ENCODE measurements around the gene LAP3.

DNA sequence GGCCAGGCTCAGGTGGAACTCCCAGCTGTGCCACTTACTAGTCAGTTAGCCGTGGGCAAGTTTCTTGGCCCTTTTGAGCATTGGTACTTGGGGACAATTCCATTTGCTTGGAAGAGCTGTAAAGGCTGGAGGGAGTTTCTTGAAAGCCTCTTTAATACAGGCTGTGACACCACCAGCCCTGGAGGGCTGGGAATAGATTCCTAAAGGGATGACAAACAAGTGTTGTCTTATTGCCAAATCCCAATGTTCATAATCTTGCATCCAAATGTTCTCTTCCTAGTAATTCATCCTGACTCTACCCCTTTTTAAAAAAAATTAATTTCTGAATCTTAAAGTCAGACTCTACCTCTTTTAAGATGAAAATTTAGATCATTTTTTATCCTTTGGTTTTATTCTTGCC is 22.8 kb downstream of the LAP3 start:
- TF ChIP-seq, protein P1, sequence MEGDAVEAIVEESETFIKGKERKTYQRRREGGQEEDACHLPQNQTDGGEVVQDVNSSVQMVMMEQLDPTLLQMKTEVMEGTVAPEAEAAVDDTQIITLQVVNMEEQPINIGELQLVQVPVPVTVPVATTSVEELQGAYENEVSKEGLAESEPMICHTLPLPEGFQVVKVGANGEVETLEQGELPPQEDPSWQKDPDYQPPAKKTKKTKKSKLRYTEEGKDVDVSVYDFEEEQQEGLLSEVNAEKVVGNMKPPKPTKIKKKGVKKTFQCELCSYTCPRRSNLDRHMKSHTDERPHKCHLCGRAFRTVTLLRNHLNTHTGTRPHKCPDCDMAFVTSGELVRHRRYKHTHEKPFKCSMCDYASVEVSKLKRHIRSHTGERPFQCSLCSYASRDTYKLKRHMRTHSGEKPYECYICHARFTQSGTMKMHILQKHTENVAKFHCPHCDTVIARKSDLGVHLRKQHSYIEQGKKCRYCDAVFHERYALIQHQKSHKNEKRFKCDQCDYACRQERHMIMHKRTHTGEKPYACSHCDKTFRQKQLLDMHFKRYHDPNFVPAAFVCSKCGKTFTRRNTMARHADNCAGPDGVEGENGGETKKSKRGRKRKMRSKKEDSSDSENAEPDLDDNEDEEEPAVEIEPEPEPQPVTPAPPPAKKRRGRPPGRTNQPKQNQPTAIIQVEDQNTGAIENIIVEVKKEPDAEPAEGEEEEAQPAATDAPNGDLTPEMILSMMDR (conservative IDR thresholded peaks at IDR 0.05; ENCODE audit: low read depth, low read length): no peak
- TF ChIP-seq EZH2phosphoT487 (IDR thresholded peaks at IDR 0.05; ENCODE audit: borderline replicate concordance, low read length) (no peak), EZH2 (IDR thresholded peaks at IDR 0.05; ENCODE audit: low read length, unreplicated experiment) (no peak)
